SK-N-SH (cell line): ENCODE results near the gene OSBPL6.

Experiments
- EP300 ChIP-seq, 2 experiments: IDR thresholded peaks; 2 replicates each; pipeline versions ENCODE4 v1.4.0 to v1.6.1; 2012; ENCODE audit warnings: borderline replicate concordance in 1 of 2, low read depth in 1 of 2, low read length in 1 of 2
- EZH2phosphoT487 ChIP-seq: fragments of 200-600 bp; sonication (generic); IDR thresholded peaks from 2 replicates; pipeline ENCODE4 v1.6.1; 2017; ENCODE audit warnings: low read depth, mixed run types, mild to moderate bottlenecking, antibody characterized with exemption, moderate library complexity, borderline replicate concordance
- POLR2AphosphoS5 ChIP-seq: IDR thresholded peaks from 2 replicates; pipeline ENCODE4 v1.6.1; 2012; ENCODE audit warnings: low read depth, low read length
- TAF1 ChIP-seq: IDR thresholded peaks from 2 replicates; pipeline ENCODE4 v1.6.1; 2012; ENCODE audit warnings: low read depth, mild to moderate bottlenecking, low read length, moderate library complexity, borderline replicate concordance
- TF ChIP-seq, protein P1 (sequence below): fragments of 200-600 bp; sonication (generic); IDR thresholded peaks from 2 replicates; pipeline ENCODE4 v1.6.1; 2017; ENCODE audit warnings: antibody characterized with exemption, mild to moderate bottlenecking, moderate library complexity
- TF ChIP-seq, protein P2 (sequence below): IDR thresholded peaks from 2 replicates; pipeline ENCODE4 v1.6.1; 2012; ENCODE audit warnings: mild to moderate bottlenecking, low read depth, low read length, moderate library complexity
- TF ChIP-seq, protein P3 (sequence below): IDR thresholded peaks from 2 replicates; pipeline ENCODE4 v1.4.0; 2012; ENCODE audit warnings: low read depth, borderline replicate concordance
- TF ChIP-seq, protein P4 (sequence below): IDR thresholded peaks from 2 replicates; pipeline ENCODE4 v1.4.0; 2012; ENCODE audit warnings: low read depth, borderline replicate concordance

DNA sequence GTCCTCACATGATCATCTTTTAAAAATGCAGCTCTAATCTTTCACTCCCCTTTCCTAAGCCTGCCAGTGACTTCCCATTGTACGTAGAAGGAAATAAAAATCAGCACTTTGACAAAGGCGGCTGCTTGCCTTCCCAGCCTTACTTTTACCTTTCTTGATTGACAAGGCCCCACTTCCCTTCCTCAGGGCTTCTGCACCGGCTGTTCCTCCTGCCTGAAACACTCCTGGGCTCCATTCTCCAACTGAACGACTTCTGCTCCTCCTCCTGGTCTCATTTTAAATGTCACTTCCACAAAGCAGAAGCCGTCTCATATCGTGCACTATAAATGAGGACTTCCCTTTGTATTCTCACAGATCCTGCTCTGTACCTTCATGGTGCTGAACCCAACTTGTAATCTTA is 56.1 kb downstream of the OSBPL6 start:
- TF ChIP-seq, protein P1, sequence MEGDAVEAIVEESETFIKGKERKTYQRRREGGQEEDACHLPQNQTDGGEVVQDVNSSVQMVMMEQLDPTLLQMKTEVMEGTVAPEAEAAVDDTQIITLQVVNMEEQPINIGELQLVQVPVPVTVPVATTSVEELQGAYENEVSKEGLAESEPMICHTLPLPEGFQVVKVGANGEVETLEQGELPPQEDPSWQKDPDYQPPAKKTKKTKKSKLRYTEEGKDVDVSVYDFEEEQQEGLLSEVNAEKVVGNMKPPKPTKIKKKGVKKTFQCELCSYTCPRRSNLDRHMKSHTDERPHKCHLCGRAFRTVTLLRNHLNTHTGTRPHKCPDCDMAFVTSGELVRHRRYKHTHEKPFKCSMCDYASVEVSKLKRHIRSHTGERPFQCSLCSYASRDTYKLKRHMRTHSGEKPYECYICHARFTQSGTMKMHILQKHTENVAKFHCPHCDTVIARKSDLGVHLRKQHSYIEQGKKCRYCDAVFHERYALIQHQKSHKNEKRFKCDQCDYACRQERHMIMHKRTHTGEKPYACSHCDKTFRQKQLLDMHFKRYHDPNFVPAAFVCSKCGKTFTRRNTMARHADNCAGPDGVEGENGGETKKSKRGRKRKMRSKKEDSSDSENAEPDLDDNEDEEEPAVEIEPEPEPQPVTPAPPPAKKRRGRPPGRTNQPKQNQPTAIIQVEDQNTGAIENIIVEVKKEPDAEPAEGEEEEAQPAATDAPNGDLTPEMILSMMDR = no peak
- TF ChIP-seq POLR2AphosphoS5 = no peak
- no peak for TF ChIP-seq EZH2phosphoT487
- no peak for TF ChIP-seq TAF1
- TF ChIP-seq, protein P2, sequence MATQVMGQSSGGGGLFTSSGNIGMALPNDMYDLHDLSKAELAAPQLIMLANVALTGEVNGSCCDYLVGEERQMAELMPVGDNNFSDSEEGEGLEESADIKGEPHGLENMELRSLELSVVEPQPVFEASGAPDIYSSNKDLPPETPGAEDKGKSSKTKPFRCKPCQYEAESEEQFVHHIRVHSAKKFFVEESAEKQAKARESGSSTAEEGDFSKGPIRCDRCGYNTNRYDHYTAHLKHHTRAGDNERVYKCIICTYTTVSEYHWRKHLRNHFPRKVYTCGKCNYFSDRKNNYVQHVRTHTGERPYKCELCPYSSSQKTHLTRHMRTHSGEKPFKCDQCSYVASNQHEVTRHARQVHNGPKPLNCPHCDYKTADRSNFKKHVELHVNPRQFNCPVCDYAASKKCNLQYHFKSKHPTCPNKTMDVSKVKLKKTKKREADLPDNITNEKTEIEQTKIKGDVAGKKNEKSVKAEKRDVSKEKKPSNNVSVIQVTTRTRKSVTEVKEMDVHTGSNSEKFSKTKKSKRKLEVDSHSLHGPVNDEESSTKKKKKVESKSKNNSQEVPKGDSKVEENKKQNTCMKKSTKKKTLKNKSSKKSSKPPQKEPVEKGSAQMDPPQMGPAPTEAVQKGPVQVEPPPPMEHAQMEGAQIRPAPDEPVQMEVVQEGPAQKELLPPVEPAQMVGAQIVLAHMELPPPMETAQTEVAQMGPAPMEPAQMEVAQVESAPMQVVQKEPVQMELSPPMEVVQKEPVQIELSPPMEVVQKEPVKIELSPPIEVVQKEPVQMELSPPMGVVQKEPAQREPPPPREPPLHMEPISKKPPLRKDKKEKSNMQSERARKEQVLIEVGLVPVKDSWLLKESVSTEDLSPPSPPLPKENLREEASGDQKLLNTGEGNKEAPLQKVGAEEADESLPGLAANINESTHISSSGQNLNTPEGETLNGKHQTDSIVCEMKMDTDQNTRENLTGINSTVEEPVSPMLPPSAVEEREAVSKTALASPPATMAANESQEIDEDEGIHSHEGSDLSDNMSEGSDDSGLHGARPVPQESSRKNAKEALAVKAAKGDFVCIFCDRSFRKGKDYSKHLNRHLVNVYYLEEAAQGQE = no peak
- TF ChIP-seq EP300 (IDR thresholded peaks at IDR 0.05; ENCODE audit: borderline replicate concordance in 1 of 2, low read depth in 1 of 2, low read length in 1 of 2) = no peak
- TF ChIP-seq, protein P3, sequence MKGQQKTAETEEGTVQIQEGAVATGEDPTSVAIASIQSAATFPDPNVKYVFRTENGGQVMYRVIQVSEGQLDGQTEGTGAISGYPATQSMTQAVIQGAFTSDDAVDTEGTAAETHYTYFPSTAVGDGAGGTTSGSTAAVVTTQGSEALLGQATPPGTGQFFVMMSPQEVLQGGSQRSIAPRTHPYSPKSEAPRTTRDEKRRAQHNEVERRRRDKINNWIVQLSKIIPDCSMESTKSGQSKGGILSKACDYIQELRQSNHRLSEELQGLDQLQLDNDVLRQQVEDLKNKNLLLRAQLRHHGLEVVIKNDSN = no peak
- TF ChIP-seq, protein P4, sequence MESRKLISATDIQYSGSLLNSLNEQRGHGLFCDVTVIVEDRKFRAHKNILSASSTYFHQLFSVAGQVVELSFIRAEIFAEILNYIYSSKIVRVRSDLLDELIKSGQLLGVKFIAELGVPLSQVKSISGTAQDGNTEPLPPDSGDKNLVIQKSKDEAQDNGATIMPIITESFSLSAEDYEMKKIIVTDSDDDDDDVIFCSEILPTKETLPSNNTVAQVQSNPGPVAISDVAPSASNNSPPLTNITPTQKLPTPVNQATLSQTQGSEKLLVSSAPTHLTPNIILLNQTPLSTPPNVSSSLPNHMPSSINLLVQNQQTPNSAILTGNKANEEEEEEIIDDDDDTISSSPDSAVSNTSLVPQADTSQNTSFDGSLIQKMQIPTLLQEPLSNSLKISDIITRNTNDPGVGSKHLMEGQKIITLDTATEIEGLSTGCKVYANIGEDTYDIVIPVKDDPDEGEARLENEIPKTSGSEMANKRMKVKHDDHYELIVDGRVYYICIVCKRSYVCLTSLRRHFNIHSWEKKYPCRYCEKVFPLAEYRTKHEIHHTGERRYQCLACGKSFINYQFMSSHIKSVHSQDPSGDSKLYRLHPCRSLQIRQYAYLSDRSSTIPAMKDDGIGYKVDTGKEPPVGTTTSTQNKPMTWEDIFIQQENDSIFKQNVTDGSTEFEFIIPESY = no peak
